Ovary (tissue), 9 donors: ENCODE data around the gene LRRTM3. TPM values are rescaled to one million over a fixed set of nuclear protein-coding genes. Genes with fewer than 3 reads are reported as not detected.

ENCODE experiments used
- DNase-seq, 5 donors: peaks; one replicate each; pipeline ENCODE4 v3.0.0-alpha.2; 2019 to 2020
- H3K27ac ChIP-seq, 2 donors: fragments of 200-600 bp; one replicate each; pipeline versions ENCODE4 v1.5.1 to v1.8.0; 2019 to 2022
- H3K27me3 ChIP-seq: fragments of 200-600 bp; one replicate; pipeline ENCODE4 v1.8.0; 2022
- H3K36me3 ChIP-seq: fragments of 200-600 bp; sonication (generic); one replicate; pipeline ENCODE4 v1.5.1; 2019
- H3K4me1 ChIP-seq: one replicate; pipeline ENCODE4 v1.8.1; 2013; ENCODE audit warnings: mild to moderate bottlenecking, moderate library complexity; ENCODE audit not compliant: insufficient read depth
- H3K4me3 ChIP-seq: fragments of 200-600 bp; sonication (generic); one replicate; pipeline ENCODE4 v1.5.1; 2017
- H3K9me3 ChIP-seq, 2 donors: fragments of 200-600 bp in 1 of 2; sonication (generic) in 1 of 2; one replicate each; pipeline versions ENCODE4 v1.5.1 to v1.8.1; 2013 to 2019; ENCODE audit warnings: mild to moderate bottlenecking in 1 of 2, moderate library complexity in 1 of 2
- EP300 ChIP-seq: sonication (generic); formaldehyde crosslinking; IDR thresholded peaks from one replicate; pipeline ENCODE4 v1.6.1; 2017; ENCODE audit warnings: antibody characterized with exemption
- POLR2A ChIP-seq: fragments of 450-650 bp; IDR thresholded peaks from one replicate; pipeline ENCODE4 v1.6.1; 2017; ENCODE audit warnings: antibody characterized with exemption, mild to moderate bottlenecking, moderate library complexity
- WGBS, 3 donors: extraction: QIAGEN DNeasy Blood & Tissue Kit in 1 of 3; methylation state at CpG; one replicate each; pipeline versions ENCODE4 v1.1.5 to v1.1.7; 2013 to 2017; 5-methylcytosine and 5-hydroxymethylcytosine counted together
- intact Hi-C, 4 donors: fragments of 100-400 bp; cut with DNase I; formaldehyde crosslinking; loops; one replicate each; pipeline versions ENCODE4 v1.11.0 to v1.15.1; 2022 to 2023
- polyA plus RNA-seq, 2 donors: library from polyadenylated mRNA; stranded (reverse); fragments of 200-250 nt in 1 of 2; fragments of 350-450 nt in 1 of 2; fragmentation: Illumina TruSeq in 1 of 2; extraction: RNeasy Lipid Tissue Mini Kit (QIAGEN cat#74804) in 1 of 2; gene quantifications; one replicate each; pipeline ENCODE4 v1.2.3, GENCODE V29; 2013 to 2014
- total RNA-seq, 7 donors: library from RNA; depleted of rRNA in 2 of 7; stranded (reverse); fragments of >200 nt in 2 of 7; fragmentation: NEBNext Ultra II Directional in 3 of 7; extraction: Animal tissue kit (Norgen Biotek cat#: 25700) in 3 of 7; gene quantifications; one replicate each; pipeline versions ENCODE4 v1.1.0 to v1.2.4, GENCODE V29; 2016 to 2023
- TF ChIP-seq, protein P1 (sequence below), 3 donors: fragments of 450-650 bp in 2 of 3; fragments of 200-600 bp in 1 of 3; IDR thresholded peaks; one replicate each; pipeline versions ENCODE4 v1.5.1 to v1.8.0; 2016 to 2022; ENCODE audit warnings: antibody characterized with exemption in 3 of 3, mild to moderate bottlenecking in 1 of 3
- donor health status: DM: no; HTN: no; CAD: no; lungs with moderate emphysema.
- donor health status: DM: no; HTN: no; CAD: no.
- donor health status: Bipolar disorder and iron deficiency.
- donor health status: DM: yes; HTN: yes; CAD: no.
- donor health status: DM: no; HTN: no; CAD: no.
- donor health status: DM: yes; HTN: yes; CAD: no.

Gene LRRTM3
- total and polyA plus RNA-seq, 9 donors = 0.33 to 5.9 (median 1.4) TPM

DNA sequence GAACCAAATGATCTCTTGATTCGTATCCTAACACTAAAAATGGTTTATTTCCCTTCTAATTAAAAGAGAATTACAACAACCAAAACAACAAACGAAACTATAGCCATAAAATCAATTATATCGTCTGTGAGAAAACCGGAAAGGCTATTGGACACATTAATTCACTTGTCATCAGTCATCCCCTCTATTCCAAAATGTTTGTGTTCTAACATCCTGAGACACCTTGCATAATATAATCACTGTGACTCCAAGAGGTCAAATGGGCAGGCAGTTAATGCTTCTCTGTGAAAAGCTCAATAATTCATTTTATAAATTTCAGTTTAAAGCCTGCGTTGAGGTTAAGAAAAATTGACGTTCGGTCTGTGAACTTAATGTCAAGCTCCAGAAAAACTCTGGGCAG, 463 bp upstream of the LRRTM3 start:
- Histone ChIP-seq H3K9me3 (no peaks in the 10 kb centered on the region), H3K36me3 (no peaks in the 10 kb centered on the region), H3K27me3 (no peaks in the 10 kb centered on the region), H3K4me3 (no peak overlapping the region), H3K4me1 (no peaks in the 10 kb centered on the region), H3K27ac (no peak overlapping the region)
- no peak for DNase-seq
- intact Hi-C loops = no loop called here
- WGBS, 3 donors = 40 to 53% (median 43%) methylated on average over 7 of the region's 7 CpGs
- TF ChIP-seq EP300 (no peak), POLR2A (no peak)
- TF ChIP-seq, protein P1, sequence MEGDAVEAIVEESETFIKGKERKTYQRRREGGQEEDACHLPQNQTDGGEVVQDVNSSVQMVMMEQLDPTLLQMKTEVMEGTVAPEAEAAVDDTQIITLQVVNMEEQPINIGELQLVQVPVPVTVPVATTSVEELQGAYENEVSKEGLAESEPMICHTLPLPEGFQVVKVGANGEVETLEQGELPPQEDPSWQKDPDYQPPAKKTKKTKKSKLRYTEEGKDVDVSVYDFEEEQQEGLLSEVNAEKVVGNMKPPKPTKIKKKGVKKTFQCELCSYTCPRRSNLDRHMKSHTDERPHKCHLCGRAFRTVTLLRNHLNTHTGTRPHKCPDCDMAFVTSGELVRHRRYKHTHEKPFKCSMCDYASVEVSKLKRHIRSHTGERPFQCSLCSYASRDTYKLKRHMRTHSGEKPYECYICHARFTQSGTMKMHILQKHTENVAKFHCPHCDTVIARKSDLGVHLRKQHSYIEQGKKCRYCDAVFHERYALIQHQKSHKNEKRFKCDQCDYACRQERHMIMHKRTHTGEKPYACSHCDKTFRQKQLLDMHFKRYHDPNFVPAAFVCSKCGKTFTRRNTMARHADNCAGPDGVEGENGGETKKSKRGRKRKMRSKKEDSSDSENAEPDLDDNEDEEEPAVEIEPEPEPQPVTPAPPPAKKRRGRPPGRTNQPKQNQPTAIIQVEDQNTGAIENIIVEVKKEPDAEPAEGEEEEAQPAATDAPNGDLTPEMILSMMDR (IDR thresholded peaks at IDR 0.05) = no peak

DNA sequence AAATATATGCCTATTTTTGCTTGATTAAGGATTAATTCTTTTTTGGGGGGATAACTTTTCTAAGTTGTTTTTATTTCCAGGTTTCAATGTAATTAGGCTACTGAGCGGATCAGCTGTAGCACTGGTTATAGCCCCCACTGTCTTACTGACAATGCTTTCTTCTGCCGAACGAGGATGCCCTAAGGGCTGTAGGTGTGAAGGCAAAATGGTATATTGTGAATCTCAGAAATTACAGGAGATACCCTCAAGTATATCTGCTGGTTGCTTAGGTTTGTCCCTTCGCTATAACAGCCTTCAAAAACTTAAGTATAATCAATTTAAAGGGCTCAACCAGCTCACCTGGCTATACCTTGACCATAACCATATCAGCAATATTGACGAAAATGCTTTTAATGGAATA, 1.0 kb downstream of the LRRTM3 start:
- 91 to 96% (median 93%) methylated on average over 5 of the region's 5 CpGs for WGBS, 3 donors
- Histone ChIP-seq H3K36me3 (no peaks in the 10 kb centered on the region), H3K9me3 (no peaks in the 10 kb centered on the region), H3K4me1 (no peaks in the 10 kb centered on the region), H3K4me3 (no peak overlapping the region), H3K27me3 (no peaks in the 10 kb centered on the region), H3K27ac (no peak overlapping the region)
- no peak for DNase-seq
- no peak for TF ChIP-seq EP300
- TF ChIP-seq, protein P1 (IDR thresholded peaks at IDR 0.05) = no peak
- TF ChIP-seq POLR2A = no peak
- intact Hi-C loops = no loop called here

DNA sequence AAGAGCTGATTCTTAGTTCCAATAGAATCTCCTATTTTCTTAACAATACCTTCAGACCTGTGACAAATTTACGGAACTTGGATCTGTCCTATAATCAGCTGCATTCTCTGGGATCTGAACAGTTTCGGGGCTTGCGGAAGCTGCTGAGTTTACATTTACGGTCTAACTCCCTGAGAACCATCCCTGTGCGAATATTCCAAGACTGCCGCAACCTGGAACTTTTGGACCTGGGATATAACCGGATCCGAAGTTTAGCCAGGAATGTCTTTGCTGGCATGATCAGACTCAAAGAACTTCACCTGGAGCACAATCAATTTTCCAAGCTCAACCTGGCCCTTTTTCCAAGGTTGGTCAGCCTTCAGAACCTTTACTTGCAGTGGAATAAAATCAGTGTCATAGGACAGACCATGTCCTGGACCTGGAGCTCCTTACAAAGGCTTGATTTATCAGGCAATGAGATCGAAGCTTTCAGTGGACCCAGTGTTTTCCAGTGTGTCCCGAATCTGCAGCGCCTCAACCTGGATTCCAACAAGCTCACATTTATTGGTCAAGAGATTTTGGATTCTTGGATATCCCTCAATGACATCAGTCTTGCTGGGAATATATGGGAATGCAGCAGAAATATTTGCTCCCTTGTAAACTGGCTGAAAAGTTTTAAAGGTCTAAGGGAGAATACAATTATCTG, 1.6 kb downstream of the LRRTM3 start:
- H3K4me1 ChIP-seq = no peaks in the 10 kb centered on the region
- DNase-seq = no peak
- no peaks in the 10 kb centered on the region for H3K36me3 ChIP-seq
- 93 to 96% (median 94%) methylated on average over 11 of the region's 11 CpGs for WGBS, 3 donors
- TF ChIP-seq EP300 = no peak
- no peak for TF ChIP-seq POLR2A
- TF ChIP-seq, protein P1 (IDR thresholded peaks at IDR 0.05) = no peak
- H3K27me3 ChIP-seq = no peaks in the 10 kb centered on the region
- no peaks in the 10 kb centered on the region for H3K9me3 ChIP-seq
- no peak overlapping the region for H3K27ac ChIP-seq
- H3K4me3 ChIP-seq = no peak overlapping the region
- intact Hi-C loops = no loop called here

DNA sequence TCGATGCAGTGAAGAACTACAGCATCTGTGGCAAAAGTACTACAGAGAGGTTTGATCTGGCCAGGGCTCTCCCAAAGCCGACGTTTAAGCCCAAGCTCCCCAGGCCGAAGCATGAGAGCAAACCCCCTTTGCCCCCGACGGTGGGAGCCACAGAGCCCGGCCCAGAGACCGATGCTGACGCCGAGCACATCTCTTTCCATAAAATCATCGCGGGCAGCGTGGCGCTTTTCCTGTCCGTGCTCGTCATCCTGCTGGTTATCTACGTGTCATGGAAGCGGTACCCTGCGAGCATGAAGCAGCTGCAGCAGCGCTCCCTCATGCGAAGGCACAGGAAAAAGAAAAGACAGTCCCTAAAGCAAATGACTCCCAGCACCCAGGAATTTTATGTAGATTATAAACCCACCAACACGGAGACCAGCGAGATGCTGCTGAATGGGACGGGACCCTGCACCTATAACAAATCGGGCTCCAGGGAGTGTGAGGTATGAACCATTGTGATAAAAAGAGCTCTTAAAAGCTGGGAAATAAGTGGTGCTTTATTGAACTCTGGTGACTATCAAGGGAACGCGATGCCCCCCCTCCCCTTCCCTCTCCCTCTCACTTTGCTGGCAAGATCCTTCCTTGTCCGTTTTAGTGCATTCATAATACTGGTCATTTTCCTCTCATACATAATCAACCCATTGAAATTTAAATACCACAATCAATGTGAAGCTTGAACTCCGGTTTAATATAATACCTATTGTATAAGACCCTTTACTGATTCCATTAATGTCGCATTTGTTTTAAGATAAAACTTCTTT, 2.3 kb downstream of the LRRTM3 start:
- WGBS, 3 donors = 47 to 57% (median 48%) methylated on average over 30 of the region's 30 CpGs
- Histone ChIP-seq H3K27me3 (no peaks in the 10 kb centered on the region), H3K9me3 (no peaks in the 10 kb centered on the region), H3K36me3 (no peaks in the 10 kb centered on the region), H3K4me1 (no peaks in the 10 kb centered on the region), H3K27ac (no peak overlapping the region), H3K4me3 (no peak overlapping the region)
- peak in 2 of 5 donors; percentile 31 to 35 for DNase-seq
- intact Hi-C loops = no loop called here
- TF ChIP-seq, protein P1 (IDR thresholded peaks at IDR 0.05) = no peak
- TF ChIP-seq POLR2A = no peak
- TF ChIP-seq EP300 = no peak
